Stomach (tissue), 4 donors: ENCODE data around the gene NTF4.

ENCODE experiments used
- CTCF ChIP-seq, 7 experiments: fragments of 450-650 bp in 4 of 7; fragments of 200-600 bp in 3 of 7; sonication (generic) in 3 of 7; IDR thresholded peaks; one replicate each; pipeline ENCODE4 v1.5.1; 2016 to 2019; ENCODE audit warnings: antibody characterized with exemption in 7 of 7, control low read depth in 2 of 7, mild to moderate bottlenecking in 1 of 7
- EP300 ChIP-seq: sonication (generic); formaldehyde crosslinking; IDR thresholded peaks from one replicate; pipeline ENCODE4 v1.6.1; 2017; ENCODE audit warnings: antibody characterized with exemption
- POLR2A ChIP-seq, 4 donors: fragments of 450-650 bp; IDR thresholded peaks; one replicate each; pipeline ENCODE4 v1.6.1; 2016; ENCODE audit warnings: antibody characterized with exemption in 4 of 4, control low read depth in 2 of 4, mild to moderate bottlenecking in 1 of 4, moderate library complexity in 1 of 4
- POLR2AphosphoS5 ChIP-seq, 3 donors: sonication (generic); formaldehyde crosslinking; IDR thresholded peaks; one replicate each; pipeline ENCODE4 v1.6.1; 2016; ENCODE audit warnings: antibody characterized with exemption in 3 of 3

- TF ChIP-seq CTCF (IDR thresholded peaks at IDR 0.05) (no peak), POLR2AphosphoS5 (IDR thresholded peaks at IDR 0.05) (no peak), EP300 (no peak), POLR2A (IDR thresholded peaks at IDR 0.05) (no peak)
Observed at GRCh38 chr19:49111218-49111998, 46.8 kb upstream of the NTF4 start.
